Breast epithelium (tissue), 4 donors: ENCODE results near the gene TOP2B. TPM values are rescaled to one million over a fixed set of nuclear protein-coding genes. Genes with fewer than 3 reads are reported as not detected.

Experiments
- DNase-seq, 2 donors: peaks; one replicate each; pipeline ENCODE4 v3.0.0-alpha.2; 2019; ENCODE audit warnings: low spot score in 2 of 2
- H3K27ac ChIP-seq, 2 donors: fragments of 200-600 bp; sonication (generic) in 1 of 2; one replicate each; pipeline ENCODE4 v1.5.1; 2016 to 2019; ENCODE audit warnings: mild to moderate bottlenecking in 1 of 2
- H3K27me3 ChIP-seq, 2 donors: fragments of 200-600 bp; sonication (generic) in 1 of 2; one replicate each; pipeline versions ENCODE4 v1.5.1 to v1.6.0; 2017 to 2019; ENCODE audit warnings: control low read depth in 1 of 2, mild to moderate bottlenecking in 1 of 2
- H3K36me3 ChIP-seq: fragments of 200-600 bp; one replicate; pipeline ENCODE4 v1.5.1; 2019
- H3K4me1 ChIP-seq, 2 donors: fragments of 200-600 bp; sonication (generic); one replicate each; pipeline ENCODE4 v1.5.1; 2016 to 2019; ENCODE audit warnings: control low read depth in 1 of 2
- H3K4me3 ChIP-seq, 3 donors: fragments of 200-600 bp; sonication (generic); 1 replicate in 2 of 3; 2 replicates in 1 of 3; pipeline ENCODE4 v1.5.1; 2016 to 2019; ENCODE audit warnings: mild to moderate bottlenecking in 3 of 3, moderate library complexity in 2 of 3
- H3K9me3 ChIP-seq, 2 donors: fragments of 200-600 bp; sonication (generic) in 1 of 2; one replicate each; pipeline ENCODE4 v1.5.1; 2016 to 2019; ENCODE audit warnings: control low read depth in 1 of 2
- POLR2A ChIP-seq: fragments of 450-650 bp; IDR thresholded peaks from one replicate; pipeline ENCODE4 v1.6.1; 2016; ENCODE audit warnings: antibody characterized with exemption, mild to moderate bottlenecking, moderate library complexity
- POLR2AphosphoS5 ChIP-seq, 3 donors: sonication (generic); formaldehyde crosslinking; IDR thresholded peaks; one replicate each; pipeline ENCODE4 v1.6.1; 2017; ENCODE audit warnings: antibody characterized with exemption in 3 of 3
- intact Hi-C: fragments of 100-400 bp; cut with DNase I; formaldehyde crosslinking; loops from one replicate; pipeline ENCODE4 v1.15.1; 2023; ENCODE audit warnings: low total_unique reads
- total RNA-seq, 3 donors: library from RNA; depleted of rRNA; stranded (reverse); fragments of >200 nt; gene quantifications; one replicate each; pipeline ENCODE4 v1.1.0, GENCODE V29; 2016
- TF ChIP-seq, protein P1 (sequence below), 3 donors: fragments of 450-650 bp; IDR thresholded peaks; one replicate each; pipeline ENCODE4 v1.5.1; 2016 to 2017; ENCODE audit warnings: antibody characterized with exemption in 3 of 3, mild to moderate bottlenecking in 3 of 3, moderate library complexity in 3 of 3

The TOP2B gene
- total RNA-seq, 3 donors from 2014 or later: 79.8 to 145 (median 125) TPM

DNA sequence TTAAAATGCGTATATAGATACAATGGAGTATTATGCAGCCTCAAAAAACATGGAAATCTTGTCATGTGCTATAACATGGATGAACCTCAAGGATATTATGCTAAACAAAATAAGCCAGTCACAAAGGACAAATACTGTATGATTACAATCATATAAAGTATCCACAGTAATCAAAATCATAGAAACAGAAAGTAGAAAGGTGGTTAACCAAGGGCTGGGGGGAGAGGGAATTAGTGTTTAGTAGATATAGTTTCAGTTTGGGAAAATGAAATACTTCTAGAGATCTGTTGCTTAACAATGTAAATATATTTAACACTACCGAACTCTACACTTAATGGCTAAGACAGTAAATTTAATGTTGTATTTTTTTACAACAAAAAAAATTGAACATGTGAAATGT, 9.0 kb downstream of the TOP2B start:
- peaks cover 0 to 6% of the 10 kb centered on the region in 2 donors for H3K4me1 ChIP-seq
- no peak for DNase-seq

DNA sequence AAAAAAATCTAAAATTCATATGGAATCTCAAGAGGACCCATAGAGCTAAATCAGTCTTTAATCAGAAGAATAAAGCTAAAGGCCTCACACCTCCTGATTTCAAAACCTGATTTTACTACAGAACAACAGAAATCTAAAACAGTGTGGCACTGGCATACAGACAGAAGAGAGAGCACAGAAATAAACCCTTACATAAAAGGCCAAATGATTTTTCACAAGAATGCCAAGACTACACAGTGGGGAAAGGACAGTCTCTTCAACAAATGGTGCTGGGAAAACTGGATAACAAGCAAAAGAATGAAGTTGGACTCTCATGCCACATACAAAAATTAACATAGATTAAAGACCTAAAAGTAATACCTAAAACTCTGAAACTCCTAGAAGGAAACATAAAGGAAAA, 10.1 kb downstream of the TOP2B start:
- no peaks in the 10 kb centered on the region for H3K36me3 ChIP-seq
- peaks cover 0 to 6% of the 10 kb centered on the region in 2 donors for H3K4me1 ChIP-seq
- DNase-seq: no peak
- no peak overlapping the region for H3K4me3 ChIP-seq
- intact Hi-C loops: no loop called here
- H3K27me3 ChIP-seq: no peaks in the 10 kb centered on the region
- no peak for TF ChIP-seq POLR2A
- peaks cover 2 to 11% of the 10 kb centered on the region in 2 donors for H3K9me3 ChIP-seq
- H3K27ac ChIP-seq: no peak overlapping the region

More for the DNA sequence above, 9.0 kb downstream of the TOP2B start:
- Histone ChIP-seq H3K27ac (no peak overlapping the region), H3K36me3 (no peaks in the 10 kb centered on the region), H3K4me3 (no peak overlapping the region), H3K9me3 (peaks cover 0 to under 1% of the 10 kb centered on the region in 2 donors), H3K27me3 (no peaks in the 10 kb centered on the region)
- TF ChIP-seq, protein P1, sequence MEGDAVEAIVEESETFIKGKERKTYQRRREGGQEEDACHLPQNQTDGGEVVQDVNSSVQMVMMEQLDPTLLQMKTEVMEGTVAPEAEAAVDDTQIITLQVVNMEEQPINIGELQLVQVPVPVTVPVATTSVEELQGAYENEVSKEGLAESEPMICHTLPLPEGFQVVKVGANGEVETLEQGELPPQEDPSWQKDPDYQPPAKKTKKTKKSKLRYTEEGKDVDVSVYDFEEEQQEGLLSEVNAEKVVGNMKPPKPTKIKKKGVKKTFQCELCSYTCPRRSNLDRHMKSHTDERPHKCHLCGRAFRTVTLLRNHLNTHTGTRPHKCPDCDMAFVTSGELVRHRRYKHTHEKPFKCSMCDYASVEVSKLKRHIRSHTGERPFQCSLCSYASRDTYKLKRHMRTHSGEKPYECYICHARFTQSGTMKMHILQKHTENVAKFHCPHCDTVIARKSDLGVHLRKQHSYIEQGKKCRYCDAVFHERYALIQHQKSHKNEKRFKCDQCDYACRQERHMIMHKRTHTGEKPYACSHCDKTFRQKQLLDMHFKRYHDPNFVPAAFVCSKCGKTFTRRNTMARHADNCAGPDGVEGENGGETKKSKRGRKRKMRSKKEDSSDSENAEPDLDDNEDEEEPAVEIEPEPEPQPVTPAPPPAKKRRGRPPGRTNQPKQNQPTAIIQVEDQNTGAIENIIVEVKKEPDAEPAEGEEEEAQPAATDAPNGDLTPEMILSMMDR (IDR thresholded peaks at IDR 0.05): no peak
- TF ChIP-seq POLR2A (no peak), POLR2AphosphoS5 (IDR thresholded peaks at IDR 0.05) (no peak)
- intact Hi-C loops: no loop called here

DNA sequence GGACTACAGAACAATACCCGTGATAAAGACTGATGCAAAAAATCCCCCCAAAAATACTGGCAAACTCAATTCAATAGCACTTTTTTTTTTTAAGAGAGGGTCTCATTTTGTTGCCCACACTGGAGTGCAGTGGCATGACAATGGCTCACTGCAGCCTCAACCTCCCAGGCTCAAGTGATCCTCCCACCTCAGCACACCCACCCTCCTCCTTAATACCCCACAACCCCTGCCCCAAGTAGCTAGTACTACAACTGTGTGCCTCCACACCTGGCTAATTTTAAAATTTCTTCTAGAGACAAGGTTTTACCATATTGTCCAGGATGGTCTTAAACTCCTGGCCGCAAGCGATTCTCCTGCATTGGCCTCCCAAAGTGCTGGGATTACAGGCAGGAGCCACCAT, 11.4 kb downstream of the TOP2B start:
- Histone ChIP-seq H3K4me3 (no peak overlapping the region), H3K4me1 (peaks cover 0 to 6% of the 10 kb centered on the region in 2 donors), H3K27ac (no peak overlapping the region), H3K9me3 (peaks cover 12 to 24% of the 10 kb centered on the region in 2 donors), H3K36me3 (no peaks in the 10 kb centered on the region), H3K27me3 (no peaks in the 10 kb centered on the region)
- intact Hi-C loops: loop anchor here (2.0 kb wide), 1 partner anchor 39 kb away; no protein-coding TSS in a partner anchor
- DNase-seq: no peak
- no peak for TF ChIP-seq POLR2A
- TF ChIP-seq POLR2AphosphoS5 (IDR thresholded peaks at IDR 0.05): no peak
- TF ChIP-seq, protein P1 (IDR thresholded peaks at IDR 0.05): no peak

DNA sequence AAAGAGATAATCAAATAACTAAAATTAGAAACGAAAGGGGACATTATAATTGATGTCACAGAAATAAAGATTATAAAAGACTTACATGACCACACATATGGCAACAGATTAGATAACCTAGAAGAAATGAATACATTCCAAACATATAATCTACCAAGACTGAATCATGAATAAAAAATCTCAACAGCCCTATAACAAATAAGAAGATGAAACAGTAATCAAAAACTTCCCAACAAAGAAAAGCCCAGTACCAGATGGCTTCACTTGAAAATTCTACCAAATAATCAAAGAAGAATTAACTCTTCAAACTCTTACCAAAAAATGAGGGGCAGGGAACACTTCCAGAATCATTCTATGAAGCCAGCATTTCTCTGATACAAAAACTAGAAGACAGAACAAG, 11.8 kb downstream of the TOP2B start:
- peaks cover 0 to 6% of the 10 kb centered on the region in 2 donors for H3K4me1 ChIP-seq
- H3K9me3 ChIP-seq: peaks cover 12 to 24% of the 10 kb centered on the region in 2 donors
- no peak overlapping the region for H3K27ac ChIP-seq
- intact Hi-C loops: loop anchor here (2.0 kb wide), 1 partner anchor 40 kb away; no protein-coding TSS in a partner anchor
- no peaks in the 10 kb centered on the region for H3K36me3 ChIP-seq
- H3K4me3 ChIP-seq: no peak overlapping the region
- no peak for DNase-seq
- no peaks in the 10 kb centered on the region for H3K27me3 ChIP-seq
- TF ChIP-seq POLR2A (no peak), POLR2AphosphoS5 (IDR thresholded peaks at IDR 0.05) (no peak)
- TF ChIP-seq, protein P1 (IDR thresholded peaks at IDR 0.05): no peak

DNA sequence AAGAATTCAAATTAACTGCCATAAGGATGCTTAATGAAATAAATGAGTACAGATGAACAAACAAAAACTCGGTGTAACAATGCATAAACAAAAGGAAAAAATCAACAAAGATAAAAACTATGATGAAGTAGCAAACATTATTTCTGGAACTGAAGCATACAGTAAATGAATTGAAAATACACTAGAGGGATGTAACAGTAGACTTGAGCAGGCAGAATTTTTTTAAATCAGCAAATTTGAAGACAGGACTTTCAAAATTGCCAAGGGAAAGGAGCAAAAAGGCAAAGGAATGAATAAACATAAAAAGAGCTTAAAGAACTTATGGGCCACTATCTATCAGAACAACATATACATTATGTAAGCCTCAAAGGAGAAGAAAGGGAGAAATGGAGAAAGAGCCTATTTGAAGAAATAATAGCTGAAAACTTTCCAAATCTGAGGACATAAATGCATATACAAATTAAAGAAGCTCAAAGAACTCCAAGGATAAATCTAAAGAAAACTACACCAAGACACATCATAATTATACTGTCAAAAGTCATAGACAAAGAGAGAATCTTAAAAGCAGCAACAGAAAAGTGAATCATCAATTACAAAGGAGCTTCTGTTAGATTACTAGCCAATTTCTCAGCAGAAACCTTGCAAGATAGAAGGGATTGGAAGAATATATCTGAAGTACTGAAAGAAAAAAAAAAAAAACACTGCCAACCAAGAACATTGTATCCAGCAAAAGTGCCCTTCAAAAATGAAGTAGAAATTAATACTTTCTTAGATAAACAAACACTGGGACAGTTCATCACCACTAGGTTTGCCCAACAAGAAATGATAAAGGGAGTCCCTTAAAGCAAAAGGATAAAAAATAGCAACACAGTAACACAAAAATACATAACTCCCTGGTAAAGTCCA, 15.5 kb downstream of the TOP2B start:
- intact Hi-C loops: no loop called here
- Histone ChIP-seq H3K4me3 (no peak overlapping the region), H3K27ac (no peak overlapping the region), H3K36me3 (no peaks in the 10 kb centered on the region), H3K4me1 (no peaks in the 10 kb centered on the region), H3K27me3 (no peaks in the 10 kb centered on the region), H3K9me3 (peaks cover 12 to 24% of the 10 kb centered on the region in 2 donors)
- DNase-seq: no peak
- TF ChIP-seq POLR2AphosphoS5 (IDR thresholded peaks at IDR 0.05) (no peak), POLR2A (no peak)
- TF ChIP-seq, protein P1 (IDR thresholded peaks at IDR 0.05): no peak
